ENCODE measurements around the gene KLKB1. TPM values are rescaled to one million over a fixed set of nuclear protein-coding genes. Genes with fewer than 3 reads are reported as not detected.

KLKB1 gene
- total RNA-seq, 2 donors from 2014 or later: 0.52 to 1.5 TPM

DNA sequence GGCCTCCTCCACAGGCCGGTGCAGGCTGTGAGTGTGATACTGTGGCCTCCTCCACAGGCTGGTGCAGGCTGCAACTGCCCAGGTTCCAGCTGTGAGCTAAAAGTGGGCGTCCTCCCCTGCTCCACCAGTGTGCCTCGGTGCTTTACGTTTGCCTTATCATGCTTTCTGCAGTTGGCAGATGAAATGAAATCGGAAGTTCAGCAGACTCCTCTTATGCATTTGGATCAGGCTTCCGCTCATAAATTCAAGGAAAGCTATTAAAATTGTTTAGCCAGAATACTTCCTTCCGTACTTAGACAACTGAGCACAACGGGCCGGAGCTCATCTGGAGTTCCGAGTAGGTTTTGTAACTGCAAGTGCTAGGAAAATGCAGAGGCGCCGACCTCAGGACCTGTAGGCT, 23.9 kb upstream of the KLKB1 start:
- Mint-ChIP-seq H3K27me3 (no peaks in the 10 kb centered on the region), H3K27ac (no peak overlapping the region), H3K4me1 (peaks cover 16% of the 10 kb centered on the region), H3K4me3 (no peak overlapping the region), H3K36me3 (ENCODE audit: low read depth) (no peaks in the 10 kb centered on the region)
- DNase-seq (no peak), ATAC-seq (no peak)
- no peaks in the 10 kb centered on the region for H3K9me3 ChIP-seq (ENCODE audit: control insufficient read depth, low read length, poor library complexity, severe bottlenecking)

DNA sequence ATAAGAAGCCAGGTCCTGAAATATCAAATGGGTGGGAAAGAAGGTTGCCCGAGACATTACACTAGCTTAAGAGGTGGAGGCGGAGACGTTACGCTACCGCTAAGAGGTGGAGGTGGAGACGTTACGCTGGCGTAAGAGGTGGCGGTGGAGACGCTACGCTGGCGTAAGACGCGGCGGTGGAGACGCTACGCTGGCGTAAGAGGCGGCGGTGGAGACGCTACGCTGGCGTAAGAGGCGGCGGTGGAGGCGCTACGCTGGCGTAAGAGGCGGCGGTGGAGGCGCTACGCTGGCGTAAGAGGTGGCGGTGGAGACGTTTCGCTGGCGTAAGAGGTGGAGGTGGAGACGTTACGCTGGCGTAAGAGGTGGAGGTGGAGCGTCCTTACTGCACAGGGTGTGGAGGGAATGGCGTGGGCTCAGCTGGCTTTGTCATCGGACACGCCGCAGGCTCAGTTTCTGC, 23.2 kb upstream of the KLKB1 start:
- peak in 1 of 3 donors; percentile 53 for DNase-seq
- no peak overlapping the region for H3K4me3 Mint-ChIP-seq
- H3K27ac Mint-ChIP-seq: no peak overlapping the region
- H3K4me1 Mint-ChIP-seq: peaks cover 16% of the 10 kb centered on the region
- H3K9me3 ChIP-seq (ENCODE audit: control insufficient read depth, low read length, poor library complexity, severe bottlenecking): no peaks in the 10 kb centered on the region
- H3K36me3 Mint-ChIP-seq (ENCODE audit: low read depth): no peaks in the 10 kb centered on the region
- ATAC-seq: peak; percentile 30
- H3K27me3 Mint-ChIP-seq: no peaks in the 10 kb centered on the region

DNA sequence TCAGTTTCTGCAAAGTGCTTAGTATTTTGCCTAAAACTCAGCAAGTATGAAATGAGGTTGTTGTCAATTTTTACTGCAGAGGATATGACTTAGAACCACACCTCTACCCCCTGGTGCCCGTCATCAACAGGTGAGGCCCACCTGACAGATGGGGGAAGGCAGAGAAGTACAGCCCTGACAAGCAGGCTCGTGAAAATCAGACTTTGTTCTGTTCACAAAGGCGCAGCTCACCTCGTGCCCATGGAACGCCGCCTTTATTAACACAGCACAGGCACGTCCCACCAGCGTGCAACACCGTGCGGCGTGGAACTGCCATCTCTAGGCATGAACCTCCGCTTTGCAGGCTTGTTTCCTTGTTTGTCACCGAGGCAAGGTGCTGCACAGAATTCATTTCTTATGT, 22.6 kb upstream of the KLKB1 start:
- no peak overlapping the region for H3K27ac Mint-ChIP-seq
- ATAC-seq (no peak), DNase-seq (no peak)
- no peaks in the 10 kb centered on the region for H3K27me3 Mint-ChIP-seq
- H3K36me3 Mint-ChIP-seq (ENCODE audit: low read depth): peaks cover 2% of the 10 kb centered on the region
- H3K4me1 Mint-ChIP-seq: peaks cover 16% of the 10 kb centered on the region
- no peaks in the 10 kb centered on the region for H3K9me3 ChIP-seq (ENCODE audit: control insufficient read depth, low read length, poor library complexity, severe bottlenecking)
- no peak overlapping the region for H3K4me3 Mint-ChIP-seq

DNA sequence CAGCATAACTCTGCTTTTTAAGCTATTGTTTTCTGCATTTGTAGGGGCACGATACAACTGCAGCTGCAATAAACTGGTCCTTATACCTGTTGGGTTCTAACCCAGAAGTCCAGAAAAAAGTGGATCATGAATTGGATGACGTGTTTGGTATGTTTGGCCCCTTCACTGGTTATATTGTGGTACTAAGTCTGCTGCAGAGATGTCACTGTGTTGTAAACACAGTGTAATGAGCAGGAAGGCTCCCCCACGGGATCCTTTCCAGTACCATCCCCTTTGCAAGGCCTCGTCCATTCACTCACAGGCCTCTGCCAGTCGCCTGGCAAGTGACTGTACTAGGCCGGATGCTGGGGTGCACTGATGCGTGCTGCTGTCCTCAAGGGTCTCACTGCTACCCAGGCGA, 22.2 kb upstream of the KLKB1 start:
- ATAC-seq (no peak), DNase-seq (no peak)
- Mint-ChIP-seq H3K36me3 (ENCODE audit: low read depth) (peaks cover 2% of the 10 kb centered on the region), H3K27me3 (no peaks in the 10 kb centered on the region), H3K27ac (no peak overlapping the region), H3K4me1 (peaks cover 16% of the 10 kb centered on the region), H3K4me3 (no peak overlapping the region)
- H3K9me3 ChIP-seq (ENCODE audit: control insufficient read depth, low read length, poor library complexity, severe bottlenecking): no peaks in the 10 kb centered on the region

DNA sequence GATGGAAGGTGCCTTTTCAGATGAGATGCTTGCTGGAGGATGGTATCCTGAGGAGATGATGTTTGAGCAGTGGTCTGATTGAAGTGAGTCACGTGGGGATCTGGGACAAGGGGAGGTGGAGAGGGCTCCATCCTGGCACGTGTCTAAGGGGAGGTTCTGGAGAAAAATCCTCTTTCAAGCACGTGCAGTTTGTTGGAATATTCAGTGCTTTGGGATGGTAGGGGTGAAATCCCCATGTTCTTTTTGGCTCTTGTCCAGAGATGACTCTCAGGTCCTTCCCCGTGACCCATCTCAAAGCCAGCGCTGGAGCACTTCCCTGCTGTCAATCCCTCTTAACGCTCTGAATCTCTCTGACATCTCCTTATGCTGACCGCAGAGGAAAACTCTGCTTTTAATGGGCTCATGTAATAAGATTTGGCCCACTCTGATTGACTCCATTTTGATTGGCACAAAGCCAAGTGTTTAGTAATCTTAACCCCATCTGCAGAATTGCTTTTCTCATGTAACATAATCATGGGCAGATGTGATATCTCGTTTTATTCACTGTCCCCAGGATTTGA, 10.8 kb upstream of the KLKB1 start:
- ATAC-seq (no peak), DNase-seq (no peak)
- no peaks in the 10 kb centered on the region for H3K27me3 Mint-ChIP-seq
- no peaks in the 10 kb centered on the region for H3K4me1 Mint-ChIP-seq
- H3K4me3 Mint-ChIP-seq: no peak overlapping the region
- H3K9me3 ChIP-seq (ENCODE audit: control insufficient read depth, low read length, poor library complexity, severe bottlenecking): no peaks in the 10 kb centered on the region
- H3K36me3 Mint-ChIP-seq (ENCODE audit: low read depth): peaks cover 2% of the 10 kb centered on the region
- no peak overlapping the region for H3K27ac Mint-ChIP-seq

DNA sequence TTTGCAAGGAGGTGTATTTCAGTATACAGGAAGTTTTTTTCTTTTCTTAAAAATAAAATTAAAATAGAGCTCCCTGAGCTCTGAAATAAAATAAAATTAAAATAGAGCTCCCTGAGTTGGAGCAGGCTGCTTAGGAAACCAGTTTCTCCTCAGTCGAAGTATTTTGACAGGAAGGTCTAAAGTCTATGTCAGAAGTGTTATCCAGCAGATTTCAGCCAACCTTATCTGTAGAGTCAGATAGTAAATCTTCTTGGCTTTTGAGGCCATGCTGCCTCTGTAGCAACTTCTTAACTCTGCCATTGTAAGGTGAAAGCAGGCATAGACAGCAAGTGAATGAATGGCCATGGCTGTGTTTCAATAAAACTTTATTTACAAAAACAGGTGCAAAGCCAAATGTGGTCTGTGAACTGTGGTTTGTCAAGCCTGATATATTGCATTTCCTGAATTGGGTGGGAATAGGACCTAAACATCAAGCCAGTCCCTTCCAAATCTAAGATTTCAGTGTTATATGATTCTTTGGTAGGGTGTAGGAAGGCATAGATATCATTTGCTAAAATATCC, 9.5 kb upstream of the KLKB1 start:
- no peak overlapping the region for H3K27ac Mint-ChIP-seq
- H3K36me3 Mint-ChIP-seq (ENCODE audit: low read depth): peaks cover 4% of the 10 kb centered on the region
- DNase-seq: no peak
- no peak overlapping the region for H3K4me3 Mint-ChIP-seq
- H3K4me1 Mint-ChIP-seq: no peaks in the 10 kb centered on the region
- ATAC-seq: no peak
- H3K9me3 ChIP-seq (ENCODE audit: control insufficient read depth, low read length, poor library complexity, severe bottlenecking): no peaks in the 10 kb centered on the region
- H3K27me3 Mint-ChIP-seq: no peaks in the 10 kb centered on the region

DNA sequence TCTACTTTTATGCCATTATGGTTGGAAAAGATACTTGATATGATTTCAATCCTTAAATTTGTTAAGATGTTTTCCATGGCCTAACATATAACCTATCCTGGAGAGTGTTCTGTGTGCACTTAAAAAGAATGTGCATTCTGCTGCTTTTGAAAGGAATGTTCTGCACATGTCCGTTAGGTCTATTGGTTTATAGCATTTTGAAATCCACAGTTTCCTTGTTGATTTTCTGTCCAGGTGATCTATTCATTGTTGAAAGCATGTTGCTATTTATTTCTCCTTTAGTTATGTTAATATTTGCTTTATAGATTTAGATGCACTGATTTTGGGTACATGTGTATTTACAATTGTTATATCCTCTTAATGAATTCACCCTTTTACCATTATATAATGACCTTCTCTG, 5.7 kb upstream of the KLKB1 start:
- H3K9me3 ChIP-seq (ENCODE audit: control insufficient read depth, low read length, poor library complexity, severe bottlenecking): no peaks in the 10 kb centered on the region
- no peak for DNase-seq
- peaks cover 11% of the 10 kb centered on the region for H3K36me3 Mint-ChIP-seq (ENCODE audit: low read depth)
- H3K27me3 Mint-ChIP-seq: no peaks in the 10 kb centered on the region
- ATAC-seq: no peak
- no peak overlapping the region for H3K4me3 Mint-ChIP-seq
- no peaks in the 10 kb centered on the region for H3K4me1 Mint-ChIP-seq
- no peak overlapping the region for H3K27ac Mint-ChIP-seq

DNA sequence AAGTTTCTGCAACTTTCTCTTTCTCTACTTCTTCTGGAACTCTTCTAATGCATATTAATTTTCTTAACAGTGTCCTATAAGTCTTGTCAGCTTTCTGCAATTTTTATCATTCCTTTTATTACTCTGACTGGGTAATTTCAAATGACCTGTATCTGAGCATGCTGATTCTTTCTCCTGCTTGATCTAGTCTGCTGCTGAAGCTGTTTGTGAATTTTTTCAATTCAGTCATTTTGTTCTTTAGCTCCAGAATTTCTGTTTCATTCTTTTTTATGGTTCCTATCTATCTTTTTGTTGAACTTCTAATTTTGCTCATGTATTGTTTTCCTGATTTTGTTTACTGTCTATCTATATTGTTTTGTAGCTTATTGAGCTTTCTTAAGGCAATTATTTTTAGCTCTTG, 1.5 kb upstream of the KLKB1 start:
- Mint-ChIP-seq H3K27me3 (no peaks in the 10 kb centered on the region), H3K4me1 (no peaks in the 10 kb centered on the region), H3K36me3 (ENCODE audit: low read depth) (peaks cover 11% of the 10 kb centered on the region), H3K4me3 (no peak overlapping the region), H3K27ac (no peak overlapping the region)
- no peaks in the 10 kb centered on the region for H3K9me3 ChIP-seq (ENCODE audit: control insufficient read depth, low read length, poor library complexity, severe bottlenecking)
- DNase-seq (no peak), ATAC-seq (no peak)

DNA sequence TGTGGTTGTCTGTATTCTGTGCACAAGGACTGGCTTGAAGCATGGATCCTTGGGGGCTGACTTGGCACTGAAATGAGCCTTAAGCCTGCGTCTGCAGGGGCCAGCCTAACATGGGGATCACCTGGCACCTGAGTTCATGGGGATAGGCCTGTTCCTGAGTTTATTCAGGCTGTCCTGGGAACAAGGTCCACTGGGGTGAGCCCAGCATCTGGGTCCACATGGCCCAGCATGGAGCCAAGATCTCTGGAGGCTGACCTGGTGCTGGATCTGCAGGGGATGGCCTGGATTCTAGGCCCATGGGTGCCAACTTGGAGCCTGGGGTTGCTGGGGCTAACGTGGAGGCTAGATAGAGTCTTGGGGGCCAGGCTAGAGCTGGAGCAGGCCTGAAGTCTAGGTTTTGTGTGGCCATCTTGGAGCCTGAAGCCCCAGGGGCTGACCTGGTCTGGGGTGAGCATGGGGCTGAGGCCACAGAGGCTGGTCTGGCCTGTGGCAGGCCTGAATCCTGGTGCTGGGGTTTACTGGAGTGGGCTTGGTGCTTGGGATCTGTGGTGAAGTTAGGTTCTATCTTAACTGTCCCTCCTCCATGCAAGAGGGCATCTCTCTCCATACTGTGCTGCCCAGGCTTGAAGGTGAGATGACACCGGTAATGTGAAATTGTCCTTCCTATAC, 652 bp upstream of the KLKB1 start:
- ATAC-seq (no peak), DNase-seq (no peak)
- no peak overlapping the region for H3K27ac Mint-ChIP-seq
- no peaks in the 10 kb centered on the region for H3K9me3 ChIP-seq (ENCODE audit: control insufficient read depth, low read length, poor library complexity, severe bottlenecking)
- H3K27me3 Mint-ChIP-seq: no peaks in the 10 kb centered on the region
- H3K4me3 Mint-ChIP-seq: no peak overlapping the region
- peaks cover 11% of the 10 kb centered on the region for H3K36me3 Mint-ChIP-seq (ENCODE audit: low read depth)
- H3K4me1 Mint-ChIP-seq: no peaks in the 10 kb centered on the region

DNA sequence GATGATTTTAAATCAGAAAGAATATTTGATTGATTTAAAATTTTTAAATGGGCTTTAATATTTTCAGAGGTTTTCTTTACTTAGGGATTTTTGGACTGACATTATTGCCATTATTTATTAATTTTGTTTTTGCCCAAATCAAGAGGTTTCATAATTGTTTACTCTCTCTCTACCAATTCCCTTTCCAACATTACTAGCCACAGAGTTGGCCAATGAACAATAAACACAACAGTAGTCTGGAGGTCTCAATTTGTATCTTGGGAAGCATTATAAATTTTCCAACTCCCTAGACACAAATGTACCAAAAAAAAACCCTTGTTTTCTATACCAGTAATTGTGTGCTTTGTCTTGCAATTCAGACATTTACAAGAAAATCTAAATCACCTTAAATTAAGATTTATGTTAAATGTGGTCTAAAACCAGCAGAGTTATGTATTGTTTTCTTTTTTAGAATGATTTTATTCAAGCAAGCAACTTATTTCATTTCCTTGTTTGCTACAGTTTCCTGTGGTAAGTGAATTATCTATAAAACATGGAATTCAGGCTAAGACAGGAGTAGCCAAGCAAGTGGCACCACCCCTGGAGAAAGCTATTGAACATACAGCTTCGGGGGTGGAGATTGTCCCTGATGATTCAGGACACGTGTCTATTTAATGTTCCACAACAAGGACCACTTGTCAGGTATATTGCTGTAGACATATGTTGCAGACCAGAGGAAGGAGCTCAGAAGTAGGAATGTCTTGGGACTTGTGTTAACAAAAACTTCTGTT, 622 bp downstream of the KLKB1 start:
- Mint-ChIP-seq H3K4me3 (no peak overlapping the region), H3K27me3 (no peaks in the 10 kb centered on the region), H3K36me3 (ENCODE audit: low read depth) (peaks cover 8% of the 10 kb centered on the region), H3K27ac (no peak overlapping the region), H3K4me1 (no peaks in the 10 kb centered on the region)
- no peaks in the 10 kb centered on the region for H3K9me3 ChIP-seq (ENCODE audit: control insufficient read depth, low read length, poor library complexity, severe bottlenecking)
- ATAC-seq (no peak), DNase-seq (no peak)

DNA sequence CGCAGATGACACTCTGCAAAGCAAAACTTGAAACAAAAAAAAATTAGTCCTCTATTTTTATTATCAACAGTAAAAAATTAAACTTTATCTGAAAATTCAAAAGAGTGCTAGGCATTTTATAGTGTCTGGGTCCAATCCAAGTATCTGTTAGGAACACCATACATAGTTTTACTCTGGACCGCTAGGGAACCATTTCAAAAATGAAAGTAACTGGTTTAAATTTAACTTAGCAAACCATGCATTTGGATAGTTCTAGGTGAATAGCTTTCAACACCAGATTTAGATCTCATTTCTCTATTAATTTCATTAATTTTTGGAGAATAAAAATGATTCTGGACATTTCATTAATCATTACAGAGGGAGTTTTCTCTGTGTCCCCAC, 1.2 kb downstream of the KLKB1 start:
- Mint-ChIP-seq H3K27ac (no peak overlapping the region), H3K27me3 (no peaks in the 10 kb centered on the region), H3K4me1 (no peaks in the 10 kb centered on the region), H3K4me3 (no peak overlapping the region), H3K36me3 (ENCODE audit: low read depth) (peaks cover 6% of the 10 kb centered on the region)
- ATAC-seq (no peak), DNase-seq (no peak)
- no peaks in the 10 kb centered on the region for H3K9me3 ChIP-seq (ENCODE audit: control insufficient read depth, low read length, poor library complexity, severe bottlenecking)

DNA sequence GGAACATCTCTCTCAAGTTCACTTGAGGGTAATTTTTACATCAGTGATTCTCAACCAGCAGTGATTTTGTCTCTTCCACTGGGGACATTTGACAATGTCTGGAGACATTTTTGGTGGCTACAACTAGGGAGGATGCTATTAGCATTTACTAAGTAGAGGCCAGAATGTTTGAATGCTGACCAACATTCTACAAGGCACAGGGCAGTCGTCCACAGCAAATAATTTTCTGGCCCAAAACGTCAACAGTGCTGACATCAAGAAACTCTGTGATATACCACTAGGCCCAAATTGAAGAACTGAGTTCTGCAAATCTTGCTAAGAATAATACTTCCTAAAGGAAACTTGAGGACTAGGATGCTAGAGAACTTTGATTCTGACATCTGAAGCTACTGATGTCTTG, 7.1 kb downstream of the KLKB1 start:
- H3K27me3 Mint-ChIP-seq: no peaks in the 10 kb centered on the region
- peaks cover 2% of the 10 kb centered on the region for H3K4me1 Mint-ChIP-seq
- H3K36me3 Mint-ChIP-seq (ENCODE audit: low read depth): no peaks in the 10 kb centered on the region
- ATAC-seq: no peak
- H3K27ac Mint-ChIP-seq: no peak overlapping the region
- DNase-seq: no peak
- H3K4me3 Mint-ChIP-seq: no peak overlapping the region
- H3K9me3 ChIP-seq (ENCODE audit: control insufficient read depth, low read length, poor library complexity, severe bottlenecking): no peaks in the 10 kb centered on the region

DNA sequence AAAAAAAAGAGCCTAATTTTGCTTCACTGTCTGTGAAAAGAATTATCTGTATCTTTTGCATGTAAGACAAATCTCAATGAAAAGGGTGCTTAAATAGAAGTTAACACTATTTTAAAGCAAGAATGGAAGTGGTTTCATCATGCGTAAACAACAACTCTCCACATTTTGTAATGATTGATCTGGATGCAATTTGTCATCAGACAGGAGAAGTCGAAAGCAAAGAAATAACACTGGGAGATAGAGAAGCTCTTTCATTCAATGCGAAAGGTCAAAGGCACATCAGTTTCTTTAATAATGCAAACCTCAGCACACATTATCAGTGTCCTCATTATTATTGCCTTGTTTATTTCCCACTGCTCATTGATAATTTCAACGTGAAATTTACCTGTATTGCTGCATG, 8.8 kb downstream of the KLKB1 start:
- Mint-ChIP-seq H3K4me3 (no peak overlapping the region), H3K36me3 (ENCODE audit: low read depth) (no peaks in the 10 kb centered on the region), H3K27me3 (no peaks in the 10 kb centered on the region), H3K27ac (no peak overlapping the region), H3K4me1 (peaks cover 2% of the 10 kb centered on the region)
- no peaks in the 10 kb centered on the region for H3K9me3 ChIP-seq (ENCODE audit: control insufficient read depth, low read length, poor library complexity, severe bottlenecking)
- ATAC-seq (no peak), DNase-seq (no peak)

Measured in T-helper 17 cell (primary cell).